HUES64 (cell line): ENCODE results near the gene FHDC1.

Source experiments
- H3K27ac ChIP-seq: 2 replicates; pipeline ENCODE4 v1.7.0; 2013; ENCODE audit warnings: low read depth, low read length, inconsistent platforms
- H3K27me3 ChIP-seq: 2 replicates; pipeline ENCODE4 v1.6.1; 2013; ENCODE audit warnings: mild to moderate bottlenecking, low read length; ENCODE audit not compliant: insufficient read depth
- H3K36me3 ChIP-seq: 2 replicates; pipeline ENCODE4 v1.6.1; 2013; ENCODE audit warnings: mild to moderate bottlenecking, low read length; ENCODE audit not compliant: insufficient read depth
- H3K4me1 ChIP-seq: 2 replicates; pipeline ENCODE4 v1.6.1; 2013; ENCODE audit warnings: mild to moderate bottlenecking, low read length, moderate library complexity; ENCODE audit not compliant: insufficient read depth
- H3K4me3 ChIP-seq: 2 replicates; pipeline ENCODE4 v1.5.1; 2013; ENCODE audit warnings: mild to moderate bottlenecking, low read length, moderate library complexity
- H3K9ac ChIP-seq: 2 replicates; pipeline ENCODE4 v1.6.1; 2013; ENCODE audit warnings: mild to moderate bottlenecking, low read depth, low read length
- H3K9me3 ChIP-seq: 2 replicates; pipeline ENCODE4 v1.6.1; 2013; ENCODE audit warnings: low read depth, low read length; ENCODE audit not compliant: insufficient read depth
- WGBS: fragments of 150-250, 120-280 bp; methylation state at CpG from one replicate; pipeline ENCODE4 v1.1.7; 2013; ENCODE audit warnings: missing lambda C conversion rate; 5-methylcytosine and 5-hydroxymethylcytosine counted together

Gene FHDC1

DNA sequence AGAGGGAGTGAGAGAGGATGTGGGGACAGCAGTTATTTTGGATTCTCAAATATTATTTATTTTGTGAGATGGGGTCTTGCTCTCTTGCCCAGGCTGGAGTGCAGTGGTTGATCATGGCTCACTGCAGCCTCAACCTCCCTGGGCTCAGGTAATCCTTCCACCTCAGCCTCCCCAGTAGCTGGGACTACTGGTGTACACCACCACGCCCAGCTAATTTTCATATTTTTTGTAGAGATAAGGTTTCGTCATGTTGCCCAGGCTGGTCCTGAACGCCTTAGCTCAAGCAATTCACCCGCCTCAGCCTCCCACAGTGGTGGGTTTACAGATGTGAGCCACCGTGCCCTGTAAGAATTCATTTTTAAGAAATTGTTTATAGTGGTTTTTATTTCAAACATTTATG is 61.2 kb downstream of the FHDC1 start:
- Histone ChIP-seq H3K4me1 (peaks cover 22% of the 10 kb centered on the region), H3K36me3 (no peaks in the 10 kb centered on the region), H3K27me3 (no peaks in the 10 kb centered on the region), H3K4me3 (no peak overlapping the region), H3K9me3 (no peaks in the 10 kb centered on the region), H3K27ac (no peak overlapping the region), H3K9ac (no peak overlapping the region)
- 89% methylated on average over 4 of the region's 5 CpGs for WGBS

DNA sequence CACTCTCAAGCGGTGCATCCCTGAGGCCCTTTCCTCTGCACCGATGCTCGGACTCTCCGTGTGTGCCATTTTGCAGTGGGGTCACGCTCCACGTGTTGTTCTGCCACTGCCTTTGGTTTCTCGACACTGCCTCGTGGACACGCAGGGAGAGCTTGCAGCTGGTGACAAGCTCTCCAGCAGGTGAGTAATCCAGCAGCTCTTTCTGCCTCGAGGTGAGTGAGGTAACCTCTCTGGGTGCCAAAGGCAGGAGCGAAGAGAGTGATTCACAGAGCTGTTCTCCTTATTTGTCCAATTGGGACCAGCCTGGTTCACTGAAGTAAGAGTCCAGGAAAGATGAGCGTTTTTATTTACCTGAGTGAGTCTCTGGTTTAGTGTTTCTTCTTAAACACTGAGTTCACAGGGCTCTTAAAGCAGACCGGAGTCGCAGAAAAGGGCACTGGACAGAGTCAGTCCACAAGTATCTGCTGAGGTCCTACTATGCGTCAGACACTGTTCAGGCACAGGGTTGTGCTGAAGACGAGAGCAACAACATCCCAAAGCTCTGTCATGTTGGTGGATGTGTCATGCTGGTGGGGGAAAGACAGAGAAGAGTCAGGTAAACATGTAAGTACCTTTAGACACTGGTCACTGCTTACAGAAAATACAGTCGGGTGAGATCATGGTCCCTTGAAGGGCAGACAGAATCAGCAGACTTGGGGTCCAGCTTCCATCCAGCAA is 61.8 kb downstream of the FHDC1 start:
- no peaks in the 10 kb centered on the region for H3K36me3 ChIP-seq
- no peak overlapping the region for H3K9ac ChIP-seq
- H3K27me3 ChIP-seq = no peaks in the 10 kb centered on the region
- no peak overlapping the region for H3K27ac ChIP-seq
- H3K9me3 ChIP-seq = no peaks in the 10 kb centered on the region
- no peak overlapping the region for H3K4me3 ChIP-seq
- peaks cover 23% of the 10 kb centered on the region for H3K4me1 ChIP-seq
- WGBS = 91% methylated on average over 17 of the region's 17 CpGs

DNA sequence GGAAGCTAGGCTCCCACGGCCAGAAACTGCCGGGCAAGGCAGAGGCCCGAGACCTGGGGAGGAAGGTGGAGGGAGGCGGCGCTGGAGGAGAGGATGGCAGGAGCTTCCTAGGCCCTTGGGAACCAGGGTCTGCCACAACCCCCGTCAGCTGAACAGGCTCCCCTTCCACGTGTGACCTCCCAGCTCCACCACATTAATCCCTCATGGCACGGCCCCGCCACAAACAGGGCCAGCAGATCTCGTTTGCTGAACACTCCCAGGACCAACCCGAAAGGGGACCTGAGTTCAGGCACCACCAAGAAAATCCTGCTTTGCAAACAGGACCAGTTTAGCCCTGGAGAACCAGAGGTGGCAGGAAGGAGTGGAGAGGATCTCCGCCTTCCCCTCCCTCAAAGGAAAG is 62.7 kb downstream of the FHDC1 start:
- Histone ChIP-seq H3K4me3 (no peak overlapping the region), H3K9ac (no peak overlapping the region), H3K9me3 (no peaks in the 10 kb centered on the region), H3K27ac (no peak overlapping the region), H3K4me1 (peaks cover 26% of the 10 kb centered on the region), H3K36me3 (no peaks in the 10 kb centered on the region), H3K27me3 (no peaks in the 10 kb centered on the region)
- WGBS = 87% methylated on average over 12 of the region's 12 CpGs

DNA sequence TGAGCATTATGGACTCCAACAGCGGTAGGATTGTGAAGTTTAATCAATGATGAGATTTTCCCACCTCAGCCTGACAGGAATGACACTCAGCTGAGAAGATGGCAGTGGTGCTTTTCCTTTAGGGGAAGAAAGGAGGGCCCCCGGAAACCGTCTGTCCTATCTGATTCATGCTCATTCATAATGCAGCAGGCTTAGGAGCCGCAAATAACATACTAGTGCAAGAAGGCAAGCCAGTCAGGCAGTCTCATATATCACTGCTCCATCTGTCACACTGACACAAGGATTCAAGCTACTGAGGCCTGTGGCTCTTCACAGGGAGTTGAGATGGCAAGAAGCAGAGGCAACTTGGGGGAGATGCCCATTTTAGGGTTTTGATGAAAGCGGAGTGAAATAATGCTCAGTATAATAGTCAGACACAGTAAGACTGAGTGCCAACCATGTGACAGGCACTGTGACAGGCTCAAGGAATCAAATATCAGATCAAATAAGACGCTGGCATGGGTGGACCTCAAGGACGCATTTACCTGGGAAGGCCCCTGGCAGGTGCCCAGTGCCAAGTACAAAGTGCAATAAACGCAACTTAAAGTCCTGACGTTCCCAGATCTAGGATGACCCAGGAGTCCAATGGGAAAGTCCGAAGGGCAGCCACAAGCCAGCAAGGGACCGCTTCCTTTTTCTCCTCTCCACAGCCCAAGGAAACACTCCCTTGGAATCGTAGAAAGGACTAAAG is 63.4 kb downstream of the FHDC1 start:
- Histone ChIP-seq H3K9me3 (no peaks in the 10 kb centered on the region), H3K4me1 (peaks cover 31% of the 10 kb centered on the region), H3K4me3 (no peak overlapping the region), H3K27ac (no peak overlapping the region), H3K9ac (no peak overlapping the region), H3K36me3 (no peaks in the 10 kb centered on the region), H3K27me3 (no peaks in the 10 kb centered on the region)
- WGBS = 91% methylated on average over 12 of the region's 12 CpGs

DNA sequence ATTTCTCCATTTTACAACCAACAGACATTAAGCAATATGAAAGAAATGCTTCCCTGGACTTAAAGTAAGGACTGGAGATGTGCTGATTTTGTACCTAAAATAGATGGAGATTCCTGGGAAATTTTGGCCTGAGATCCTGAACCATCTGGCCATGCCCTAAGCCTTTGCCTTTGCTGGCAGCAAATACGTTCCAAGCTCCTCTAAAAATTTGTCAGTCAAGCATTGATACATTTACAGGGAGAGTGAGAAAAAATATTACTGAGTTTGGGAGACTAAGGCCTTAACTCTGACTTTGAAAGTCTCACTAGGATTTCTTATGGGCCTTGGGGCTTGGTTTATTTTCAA is 63.9 kb downstream of the FHDC1 start:
- 73% methylated on average over 1 of the region's 1 CpG for WGBS
- Histone ChIP-seq H3K4me1 (peaks cover 34% of the 10 kb centered on the region), H3K27ac (no peak overlapping the region)

DNA sequence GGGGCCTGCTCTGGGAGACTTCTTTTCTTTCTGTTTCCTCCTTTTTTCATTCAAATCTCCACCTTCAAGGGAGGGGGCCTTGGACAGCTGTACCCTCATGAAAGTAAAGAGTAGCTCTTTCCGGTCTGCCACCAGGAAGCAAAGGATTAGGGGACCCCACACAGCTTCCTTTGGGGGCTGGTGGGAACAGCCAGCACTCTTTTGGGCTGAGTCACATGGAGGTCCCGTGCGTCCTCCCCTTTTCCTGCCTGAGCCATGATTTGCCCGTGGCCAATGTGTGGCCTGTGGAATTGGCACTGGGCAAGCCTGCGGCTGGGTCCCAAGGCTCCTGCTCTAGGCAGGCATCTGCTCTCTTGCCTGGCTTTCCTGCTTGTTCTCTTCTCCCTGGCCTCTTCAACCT is 65.5 kb downstream of the FHDC1 start:
- no peaks in the 10 kb centered on the region for H3K27me3 ChIP-seq
- H3K9ac ChIP-seq = no peak overlapping the region
- WGBS = 71% methylated on average over 5 of the region's 5 CpGs
- no peaks in the 10 kb centered on the region for H3K36me3 ChIP-seq
- no peaks in the 10 kb centered on the region for H3K9me3 ChIP-seq
- H3K4me3 ChIP-seq = no peak overlapping the region
- no peak overlapping the region for H3K27ac ChIP-seq
- peaks cover 31% of the 10 kb centered on the region for H3K4me1 ChIP-seq

More for the DNA sequence above, 63.9 kb downstream of the FHDC1 start:
- no peak overlapping the region for H3K9ac ChIP-seq
- H3K4me3 ChIP-seq = no peak overlapping the region
- H3K27me3 ChIP-seq = no peaks in the 10 kb centered on the region
- no peaks in the 10 kb centered on the region for H3K36me3 ChIP-seq
- H3K9me3 ChIP-seq = no peaks in the 10 kb centered on the region

DNA sequence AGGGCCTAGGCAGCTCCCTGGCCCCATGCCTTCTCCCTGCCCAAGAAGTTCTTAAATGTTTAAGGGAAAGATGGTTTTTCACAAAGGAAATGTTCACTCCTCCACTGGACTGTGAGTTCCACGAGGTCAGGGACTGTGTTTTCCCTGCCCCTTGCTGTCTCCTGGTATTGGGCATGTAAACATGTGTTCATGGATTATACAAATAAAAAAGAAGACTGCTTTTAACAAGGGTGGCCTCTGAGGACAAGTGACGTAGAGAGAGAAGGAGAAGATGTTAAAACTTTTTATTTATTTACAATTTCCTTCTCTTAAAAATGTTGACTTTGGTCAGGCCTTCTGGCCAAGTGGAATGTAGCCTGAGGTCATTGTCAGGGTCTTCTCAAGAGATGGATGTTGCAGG is 66.0 kb downstream of the FHDC1 start:
- no peaks in the 10 kb centered on the region for H3K36me3 ChIP-seq
- H3K9me3 ChIP-seq = no peaks in the 10 kb centered on the region
- H3K9ac ChIP-seq = no peak overlapping the region
- peaks cover 28% of the 10 kb centered on the region; the same call in 1 of the 2 replicates for H3K4me1 ChIP-seq
- WGBS = 100% methylated on average over 1 of the region's 2 CpGs
- no peak overlapping the region for H3K27ac ChIP-seq
- H3K4me3 ChIP-seq = no peak overlapping the region
- no peaks in the 10 kb centered on the region for H3K27me3 ChIP-seq

DNA sequence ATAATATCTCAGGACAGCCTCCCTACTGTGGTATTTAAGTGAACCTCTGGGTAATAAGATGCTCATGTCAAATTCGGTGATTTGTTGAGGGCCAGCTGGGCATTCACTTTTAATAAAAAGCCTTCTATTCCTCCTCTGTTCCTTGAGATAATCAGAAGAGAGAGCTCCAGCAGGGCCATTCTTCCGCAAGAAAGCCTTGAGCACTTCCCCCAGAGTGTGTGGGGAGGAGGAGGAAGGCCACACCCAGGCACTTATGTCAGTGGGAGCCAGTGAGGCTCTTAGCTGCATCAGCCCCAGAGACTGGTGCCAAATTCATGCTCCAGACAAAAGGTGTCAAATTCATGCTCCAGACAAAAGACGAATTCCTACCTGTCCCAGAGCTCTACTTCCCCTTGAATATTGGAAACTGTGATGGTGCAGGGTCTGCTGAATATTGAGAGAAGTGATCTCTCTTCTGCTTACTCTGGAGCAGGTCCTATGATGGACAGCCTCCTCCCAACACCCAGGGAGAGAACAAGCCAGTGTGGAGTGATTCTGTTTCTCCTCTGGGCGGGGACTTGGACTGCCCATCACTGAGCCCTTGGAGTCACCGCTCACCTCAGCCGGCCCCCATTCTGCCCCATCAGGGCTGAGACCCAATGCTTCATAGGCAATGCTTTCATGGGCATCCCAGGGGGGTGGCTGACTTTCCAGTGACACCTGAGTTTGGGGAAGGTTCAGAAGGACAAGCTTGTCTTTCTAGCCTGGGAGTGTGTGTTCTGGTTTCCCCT is 68.1 kb downstream of the FHDC1 start:
- Histone ChIP-seq H3K27ac (no peak overlapping the region), H3K27me3 (no peaks in the 10 kb centered on the region), H3K4me1 (peaks cover 28% of the 10 kb centered on the region; the same call in 1 of the 2 replicates), H3K36me3 (no peaks in the 10 kb centered on the region), H3K4me3 (no peak overlapping the region), H3K9me3 (no peaks in the 10 kb centered on the region), H3K9ac (no peak overlapping the region)
- WGBS = 70% methylated on average over 6 of the region's 6 CpGs

DNA sequence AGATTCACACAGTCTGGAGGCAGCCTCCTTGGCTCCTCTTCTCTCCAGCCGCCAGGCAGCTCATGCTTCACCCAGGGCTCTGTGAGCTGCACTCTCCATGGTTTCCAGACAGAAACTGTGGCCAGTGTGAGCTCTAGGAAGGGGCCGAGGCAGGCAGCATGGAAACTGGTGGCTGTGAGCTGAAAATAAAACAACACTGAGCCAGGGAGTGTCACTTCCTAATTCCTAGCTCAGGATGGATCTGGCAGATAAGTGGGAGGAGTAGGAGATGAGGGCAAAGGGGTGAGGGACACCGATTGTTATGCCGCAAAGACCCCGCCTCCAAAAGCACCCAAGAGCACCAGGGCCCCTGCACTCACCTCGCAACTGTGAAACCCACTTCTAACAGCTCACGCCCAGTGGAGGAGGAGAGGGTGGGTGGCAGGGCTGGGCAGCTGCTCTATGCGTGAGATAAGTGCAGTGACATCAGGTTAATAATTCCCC is 69.8 kb downstream of the FHDC1 start:
- no peak overlapping the region for H3K4me3 ChIP-seq
- H3K27ac ChIP-seq = no peak overlapping the region
- no peak overlapping the region for H3K9ac ChIP-seq
- peaks cover 28% of the 10 kb centered on the region; the same call in 1 of the 2 replicates for H3K4me1 ChIP-seq
- H3K27me3 ChIP-seq = no peaks in the 10 kb centered on the region
- H3K9me3 ChIP-seq = no peaks in the 10 kb centered on the region
- 33% methylated on average over 5 of the region's 8 CpGs for WGBS
- no peaks in the 10 kb centered on the region for H3K36me3 ChIP-seq

DNA sequence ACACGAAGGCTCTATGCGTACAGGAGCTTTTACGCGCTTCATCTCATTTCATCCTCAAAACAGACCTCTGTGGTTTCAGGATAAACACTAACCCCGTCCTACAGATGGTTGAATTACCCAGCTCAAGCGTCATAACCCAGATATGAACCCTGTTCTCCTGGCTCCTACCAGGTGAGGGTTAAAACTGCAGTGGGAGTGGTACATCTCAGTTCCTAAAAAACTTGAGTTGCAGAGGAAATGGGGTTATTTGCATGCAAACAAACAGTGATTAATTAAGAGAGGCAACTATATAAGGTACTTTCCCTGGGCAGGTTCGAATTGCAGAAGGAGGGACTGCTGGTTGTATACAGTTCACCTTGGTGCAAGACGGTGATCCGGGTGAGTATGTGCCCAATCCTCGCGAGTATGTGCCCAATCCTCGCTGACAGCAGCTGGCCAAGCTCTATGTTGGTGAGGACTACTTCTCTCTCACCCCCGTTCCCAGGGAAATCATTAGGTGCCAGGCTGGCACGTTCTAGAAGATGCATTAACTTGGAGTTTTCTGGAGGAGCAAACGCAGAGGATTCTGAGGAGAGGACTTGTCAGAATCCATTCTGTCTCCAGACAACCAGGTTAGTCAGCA is 72.6 kb downstream of the FHDC1 start:
- no peaks in the 10 kb centered on the region for H3K36me3 ChIP-seq
- no peak overlapping the region for H3K9ac ChIP-seq
- H3K27ac ChIP-seq = no peak overlapping the region
- H3K4me1 ChIP-seq = peaks cover 14% of the 10 kb centered on the region; the same call in 1 of the 2 replicates
- H3K9me3 ChIP-seq = no peaks in the 10 kb centered on the region
- H3K27me3 ChIP-seq = no peaks in the 10 kb centered on the region
- 78% methylated on average over 15 of the region's 15 CpGs for WGBS
- H3K4me3 ChIP-seq = no peak overlapping the region

DNA sequence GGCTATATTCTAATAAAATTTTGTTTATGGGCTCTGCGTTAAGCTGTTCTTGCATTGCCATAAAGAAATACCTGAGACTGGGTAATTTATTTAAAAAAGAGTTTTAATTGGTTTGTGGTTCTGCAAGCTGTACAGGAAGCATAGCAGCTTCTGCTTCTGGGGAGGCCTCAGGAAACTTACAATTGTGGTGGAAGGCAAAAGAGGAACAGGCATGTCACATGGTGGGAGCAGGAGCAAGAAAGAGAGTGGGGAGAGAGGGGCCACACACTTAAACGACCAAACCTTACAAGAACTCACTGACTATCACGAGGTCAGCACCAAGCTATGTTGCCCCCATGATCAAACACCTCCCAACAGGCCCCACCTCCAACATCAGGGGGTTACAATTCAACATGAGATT is 74.0 kb downstream of the FHDC1 start:
- Histone ChIP-seq H3K9me3 (no peaks in the 10 kb centered on the region), H3K9ac (no peak overlapping the region), H3K4me1 (peaks cover 4% of the 10 kb centered on the region; the same call in 1 of the 2 replicates), H3K27ac (no peak overlapping the region), H3K27me3 (no peaks in the 10 kb centered on the region), H3K4me3 (no peak overlapping the region), H3K36me3 (no peaks in the 10 kb centered on the region)
- WGBS = 93% methylated on average over 3 of the region's 3 CpGs
